HG03571 (cell line): ENCODE measurements around the gene NUDT8.

Experiments
- ATAC-seq: cut with Tn5 transposase; IDR thresholded peaks from one replicate; pipeline ENCODE4 v1.9.1; 2021; ENCODE audit not compliant: unreplicated experiment

The NUDT8 gene, protein sequence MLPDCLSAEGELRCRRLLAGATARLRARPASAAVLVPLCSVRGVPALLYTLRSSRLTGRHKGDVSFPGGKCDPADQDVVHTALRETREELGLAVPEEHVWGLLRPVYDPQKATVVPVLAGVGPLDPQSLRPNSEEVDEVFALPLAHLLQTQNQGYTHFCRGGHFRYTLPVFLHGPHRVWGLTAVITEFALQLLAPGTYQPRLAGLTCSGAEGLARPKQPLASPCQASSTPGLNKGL

GRCh38 chr11:67629386-67630227 is at the start of gene NUDT8:
Gene NUDT8 (minus strand): TSS chr11:67629937. CDS start chr11:67629911, 26 bp downstream.
- ATAC-seq: peak; percentile 55

GRCh38 chr11:67675058-67675747 is 45.5 kb upstream of the NUDT8 start:
- no peak for ATAC-seq

DNA sequence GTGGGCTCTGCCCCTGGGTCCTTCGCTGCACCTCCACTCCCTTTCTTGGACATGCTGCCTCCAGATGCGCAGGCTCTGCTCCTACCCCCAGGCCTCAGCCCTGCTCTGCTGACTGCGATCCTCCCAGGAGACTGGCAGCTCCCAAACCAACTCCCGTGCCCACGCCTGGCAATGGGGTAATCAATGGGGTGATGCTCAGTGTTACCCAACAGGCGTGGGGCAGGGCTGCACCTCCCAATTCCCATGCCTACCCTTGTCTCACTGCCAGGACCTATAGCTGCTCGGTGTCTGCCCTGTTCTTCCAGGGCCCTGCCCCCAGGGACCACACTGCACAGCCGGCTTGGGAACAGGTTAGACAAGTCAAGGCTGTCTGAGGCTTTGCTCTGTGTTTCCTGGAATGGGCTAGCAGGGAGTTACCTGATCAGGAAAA is 44.7 kb upstream of the NUDT8 start, which contains the start of gene ALDH3B2:
Gene ALDH3B2, minus strand, starts transcription at position 182 of the 430 bp plus-strand sequence. CDS start 7,688 bp downstream, outside the sequence.
- no peak for ATAC-seq

GRCh38 chr11:67673902-67674301 is 44.2 kb upstream of the NUDT8 start:
- no peak for ATAC-seq

DNA sequence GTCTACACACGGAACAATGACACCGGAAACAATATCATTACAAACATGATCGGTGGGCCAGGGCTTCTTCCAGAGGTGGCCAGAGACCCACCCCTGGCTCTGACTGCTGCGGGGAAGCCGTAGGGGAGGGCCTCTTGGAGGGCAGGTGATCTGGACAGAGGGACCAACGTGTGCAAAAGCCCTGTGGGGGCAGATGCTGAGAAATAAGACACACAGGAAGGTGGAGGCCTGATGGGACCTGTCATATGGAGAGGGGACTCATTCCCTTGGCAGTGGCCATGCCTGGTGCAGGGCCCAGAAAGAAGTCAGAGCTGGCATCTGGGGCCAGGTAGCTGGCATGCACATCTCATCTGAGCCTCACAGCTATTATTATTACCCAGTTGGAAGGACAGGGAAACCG is 43.6 kb upstream of the NUDT8 start:
- ATAC-seq: no peak

- no peak for ATAC-seq
Measured at GRCh38 chr11:67671211-67671520, 41.4 kb upstream of the NUDT8 start.

DNA sequence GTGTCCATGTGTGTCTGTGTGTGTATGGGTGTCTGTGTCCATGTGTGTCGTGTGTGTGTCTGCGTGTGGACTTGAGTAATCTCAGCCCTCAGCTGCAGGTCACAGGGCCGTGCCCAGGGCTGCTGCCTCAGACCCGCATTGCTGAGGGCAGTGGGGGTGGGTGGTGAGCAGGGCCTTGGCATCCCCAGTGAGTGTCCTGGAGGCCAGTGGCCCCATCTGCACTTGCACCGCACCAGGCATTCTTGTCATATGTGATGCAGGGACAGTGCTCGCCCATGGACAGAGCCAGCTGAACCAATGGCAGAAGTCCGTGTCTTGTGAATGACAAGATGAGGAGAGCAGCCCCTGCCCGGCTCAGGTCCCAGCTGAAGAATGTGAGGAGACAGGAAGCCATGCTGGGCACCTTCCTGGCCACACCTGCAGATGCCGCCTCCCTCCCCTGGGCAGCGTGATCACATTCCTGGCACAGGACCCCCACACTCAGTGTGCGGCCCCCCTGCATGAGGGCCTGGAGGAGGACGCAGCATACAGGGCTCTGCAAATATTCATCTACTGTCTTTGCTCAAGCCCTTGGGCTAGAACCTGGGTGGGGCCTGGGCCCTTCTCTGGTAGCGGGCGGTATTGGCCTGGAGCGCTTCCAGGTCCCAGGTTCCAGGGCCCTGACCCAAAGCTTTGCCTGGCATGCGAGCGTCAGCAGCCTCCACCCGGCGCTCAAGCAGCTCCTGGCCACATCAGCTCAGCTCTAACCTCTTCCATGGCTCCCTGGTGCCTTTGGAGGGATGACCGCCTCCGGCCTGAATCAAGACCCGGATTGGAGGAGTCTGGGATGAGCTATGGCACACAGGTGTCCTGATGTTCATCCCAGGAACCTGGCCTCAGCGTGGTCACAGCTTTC is 40.8 kb upstream of the NUDT8 start:
- no peak for ATAC-seq

DNA sequence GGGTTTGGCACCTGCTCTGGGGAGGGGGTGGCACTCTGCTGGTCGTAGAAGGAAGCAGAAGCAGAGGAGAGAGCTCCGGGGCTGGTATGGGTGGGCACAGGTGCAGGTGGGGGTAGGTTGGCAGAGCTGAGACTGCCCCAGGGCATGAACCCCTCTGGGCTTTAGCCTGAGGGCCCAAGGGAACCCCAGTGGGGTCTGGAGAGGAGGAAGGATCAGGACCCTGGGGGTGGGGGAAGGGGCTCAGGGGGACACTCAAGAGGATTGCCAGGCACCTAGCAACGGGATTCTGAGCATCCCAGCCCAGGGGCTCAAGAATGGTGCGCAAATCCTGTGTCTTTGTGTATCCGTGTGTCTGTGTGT is 38.4 kb upstream of the NUDT8 start:
- no peak for ATAC-seq

DNA sequence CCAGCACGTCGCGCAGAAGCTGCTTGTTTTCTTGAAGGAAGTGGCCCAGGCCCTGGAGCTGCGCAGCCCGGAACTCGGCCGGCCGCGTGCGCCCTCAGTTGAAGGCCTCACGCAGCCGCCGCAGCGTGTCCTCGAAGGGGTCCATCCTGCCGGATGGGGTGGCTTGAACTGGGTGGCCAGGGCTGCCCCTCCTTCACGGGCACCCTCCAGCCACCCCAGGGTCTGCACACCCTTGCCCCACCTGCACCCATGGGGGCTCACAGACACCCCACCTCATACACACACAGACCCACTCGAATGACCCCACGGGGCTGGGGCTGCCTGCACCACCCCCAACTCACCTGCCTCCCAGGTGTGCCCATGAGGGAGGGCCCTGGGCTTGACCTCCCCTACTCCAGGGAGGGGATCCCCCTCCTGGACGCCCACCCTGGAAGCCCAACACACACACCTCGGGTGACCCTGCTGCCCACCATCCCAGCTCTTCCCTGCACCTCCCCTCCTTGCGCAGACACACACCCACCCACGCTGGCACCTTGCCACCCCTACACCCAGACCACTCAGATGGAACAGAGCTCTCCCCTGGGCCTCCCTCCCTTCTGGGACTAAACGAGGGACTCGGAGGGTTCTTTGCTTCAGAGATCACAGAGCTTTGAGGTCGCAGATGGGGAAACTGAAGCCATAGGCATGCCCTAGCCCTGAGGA is 37.9 kb upstream of the NUDT8 start:
- no peak for ATAC-seq

- ATAC-seq: no peak
Measured at GRCh38 chr11:67666676-67667489, 37.1 kb upstream of the NUDT8 start.

DNA sequence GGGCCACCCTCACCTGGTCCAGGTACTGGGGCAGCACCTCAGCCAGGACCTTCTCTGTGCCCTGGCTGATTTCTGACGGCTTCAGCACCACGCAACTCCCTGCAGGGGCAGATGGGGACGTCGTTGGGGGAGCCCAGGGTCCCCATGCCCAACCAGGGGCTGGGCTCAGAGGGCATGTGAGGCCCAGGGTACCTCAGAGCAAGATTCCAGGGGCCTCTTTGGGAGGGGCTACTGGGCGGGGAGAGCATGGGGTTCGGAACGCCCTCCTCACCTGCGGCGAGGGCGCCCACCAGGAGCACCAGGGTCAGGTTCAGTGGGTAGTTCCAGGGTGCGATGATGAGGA is 36.5 kb upstream of the NUDT8 start:
- ATAC-seq: no peak

GRCh38 chr11:67665541-67666302 is 36.0 kb upstream of the NUDT8 start:
- ATAC-seq: no peak

GRCh38 chr11:67664696-67665540 is 35.2 kb upstream of the NUDT8 start:
- no peak for ATAC-seq

DNA sequence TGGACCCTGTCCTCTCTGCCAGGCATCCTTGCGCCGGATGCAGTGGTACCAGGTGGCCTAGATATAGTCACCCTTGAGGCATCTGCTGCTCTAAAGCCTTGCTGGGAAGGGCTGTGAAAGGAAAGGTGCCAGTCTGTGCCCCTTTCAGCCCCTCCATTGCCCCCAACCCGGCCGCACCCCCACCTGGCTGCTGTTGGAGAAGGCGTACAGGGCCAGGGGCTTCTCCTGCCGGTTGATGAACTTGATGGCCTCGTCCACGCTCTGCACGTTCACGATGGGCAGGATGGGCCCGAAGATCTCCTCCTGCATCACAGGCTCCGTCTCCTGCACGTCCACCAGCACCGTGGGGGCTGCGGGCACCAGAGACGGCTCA is 34.5 kb upstream of the NUDT8 start:
- ATAC-seq: no peak

DNA sequence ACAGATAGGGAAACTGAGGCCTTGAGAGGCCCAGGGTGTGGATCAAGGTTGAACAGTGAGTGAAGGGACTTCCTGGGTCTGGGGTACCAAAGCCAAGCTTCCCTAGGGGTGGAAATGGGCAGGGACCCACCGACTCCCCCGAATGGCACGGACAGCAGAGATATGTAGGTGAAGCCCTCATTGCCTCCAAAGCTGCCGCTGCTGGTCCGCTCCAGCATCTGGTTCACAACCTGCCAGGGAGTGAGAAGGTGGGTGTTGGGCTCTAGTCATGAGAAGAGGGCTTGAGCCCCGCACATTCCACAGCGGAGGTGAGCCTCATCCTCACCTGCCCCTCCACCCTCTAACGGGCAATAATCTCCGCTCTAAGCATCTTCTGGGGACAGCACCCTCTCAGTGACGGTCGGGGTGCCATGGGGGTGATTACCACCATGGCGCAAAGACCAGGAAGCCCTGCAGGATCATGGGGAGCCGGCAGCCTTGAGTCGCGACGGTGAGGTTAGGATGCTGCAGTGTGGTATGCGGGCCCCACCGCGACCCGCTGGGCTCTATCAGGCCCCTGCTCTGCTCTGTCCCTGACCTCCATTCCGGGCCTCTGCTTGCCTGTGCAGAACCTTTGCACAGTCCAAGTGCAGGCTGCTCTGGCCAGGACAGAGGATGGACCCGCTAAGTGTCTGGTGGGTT is 33.9 kb upstream of the NUDT8 start:
- no peak for ATAC-seq

- ATAC-seq: no peak
Measured at GRCh38 chr11:67662835-67663531, 33.2 kb upstream of the NUDT8 start.
